ENCODE results near the gene ATP23. TPM values are rescaled to one million over a fixed set of nuclear protein-coding genes. Genes with fewer than 3 reads are reported as not detected.

ATP23 gene
- total RNA-seq, 1 experiment from 2014 or later: 224 TPM

GRCh38 chr12:57904426-57904825, 36.9 kb upstream of the ATP23 start:
- no peak overlapping the region for H3K27ac ChIP-seq
- no peaks in the 10 kb centered on the region for H3K9me3 ChIP-seq (replicated peaks)
- no peaks in the 10 kb centered on the region for H3K4me1 ChIP-seq
- H3K27me3 ChIP-seq: peaks cover 65% of the 10 kb centered on the region
- H3K4me3 ChIP-seq: no peak overlapping the region
- peak in 1 of 2 experiments; percentile 30 for DNase-seq
- H3K36me3 ChIP-seq: no peaks in the 10 kb centered on the region

GRCh38 chr12:57904848-57905811, 36.2 kb upstream of the ATP23 start:
- Histone ChIP-seq H3K4me3 (no peak overlapping the region), H3K36me3 (no peaks in the 10 kb centered on the region), H3K9me3 (replicated peaks) (no peaks in the 10 kb centered on the region), H3K4me1 (no peaks in the 10 kb centered on the region), H3K27me3 (peaks cover 72% of the 10 kb centered on the region), H3K27ac (no peak overlapping the region)
- DNase-seq: peak; percentile 100

DNA sequence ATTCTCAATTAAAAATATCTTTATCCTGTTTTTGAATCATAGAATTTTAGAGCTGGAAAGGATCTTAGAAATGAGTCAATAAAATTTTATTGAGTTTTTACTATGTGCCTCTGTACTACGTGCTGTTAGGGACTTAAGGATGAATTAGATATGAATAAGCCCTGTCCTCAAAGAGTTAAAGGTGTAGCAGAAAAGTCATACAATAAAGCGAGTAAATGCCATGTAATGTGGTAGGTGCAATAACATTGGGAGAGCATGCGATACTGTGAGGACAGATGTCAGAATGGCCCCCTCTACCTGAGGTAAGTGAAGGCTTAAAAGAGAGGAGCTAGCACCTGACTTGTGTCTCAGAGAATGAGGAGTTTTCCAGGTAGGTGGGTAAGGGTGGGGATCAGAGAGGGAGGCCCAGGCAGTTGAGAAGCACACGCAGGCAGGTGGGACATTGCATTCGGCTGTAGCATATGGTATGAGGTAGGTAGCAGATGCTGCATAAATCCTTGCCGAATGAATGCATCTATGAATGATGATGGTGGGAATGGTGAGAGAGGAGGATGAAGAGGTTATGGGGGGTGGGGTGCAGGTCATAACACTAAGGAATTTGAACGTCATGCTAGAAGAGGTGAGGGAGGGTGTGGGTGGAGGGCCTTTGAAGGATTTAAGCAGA, 35.4 kb upstream of the ATP23 start:
- DNase-seq: peak in 1 of 2 experiments; percentile 34
- H3K27me3 ChIP-seq: peaks cover 79% of the 10 kb centered on the region
- no peak overlapping the region for H3K4me3 ChIP-seq
- H3K4me1 ChIP-seq: no peaks in the 10 kb centered on the region
- H3K27ac ChIP-seq: no peak overlapping the region
- no peaks in the 10 kb centered on the region for H3K36me3 ChIP-seq
- no peaks in the 10 kb centered on the region for H3K9me3 ChIP-seq (replicated peaks)

- H3K36me3 ChIP-seq: no peaks in the 10 kb centered on the region
- H3K27ac ChIP-seq: no peak overlapping the region
- H3K4me3 ChIP-seq: no peak overlapping the region
- no peaks in the 10 kb centered on the region for H3K4me1 ChIP-seq
- DNase-seq: peak in 1 of 2 experiments; percentile 43
- H3K27me3 ChIP-seq: peaks cover 86% of the 10 kb centered on the region
- no peaks in the 10 kb centered on the region for H3K9me3 ChIP-seq (replicated peaks)
Observed at GRCh38 chr12:57906821-57907220, 34.5 kb upstream of the ATP23 start.

DNA sequence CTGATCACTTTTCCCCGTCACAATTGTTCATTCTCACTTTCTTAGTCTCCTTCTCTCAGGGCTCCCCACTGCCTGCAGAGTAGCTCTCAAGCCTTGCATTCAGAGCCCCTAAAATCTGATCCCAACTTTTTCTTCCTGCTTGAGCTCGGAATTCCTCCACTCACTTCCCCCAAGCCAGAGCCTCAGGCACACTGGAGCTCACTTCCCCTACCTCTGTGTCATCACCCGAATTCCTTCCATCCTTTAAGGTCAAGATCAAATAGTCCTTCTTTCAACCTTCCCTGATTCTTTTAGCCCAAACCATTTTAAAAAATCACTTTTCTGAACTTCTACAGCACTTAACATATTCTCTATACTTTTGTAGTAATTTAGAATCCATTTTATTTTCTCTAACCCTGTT, 34.1 kb upstream of the ATP23 start:
- DNase-seq: no peak
- Histone ChIP-seq H3K27me3 (peaks cover 86% of the 10 kb centered on the region), H3K27ac (no peak overlapping the region), H3K36me3 (no peaks in the 10 kb centered on the region), H3K4me1 (no peaks in the 10 kb centered on the region), H3K9me3 (replicated peaks) (no peaks in the 10 kb centered on the region), H3K4me3 (no peak overlapping the region)

DNA sequence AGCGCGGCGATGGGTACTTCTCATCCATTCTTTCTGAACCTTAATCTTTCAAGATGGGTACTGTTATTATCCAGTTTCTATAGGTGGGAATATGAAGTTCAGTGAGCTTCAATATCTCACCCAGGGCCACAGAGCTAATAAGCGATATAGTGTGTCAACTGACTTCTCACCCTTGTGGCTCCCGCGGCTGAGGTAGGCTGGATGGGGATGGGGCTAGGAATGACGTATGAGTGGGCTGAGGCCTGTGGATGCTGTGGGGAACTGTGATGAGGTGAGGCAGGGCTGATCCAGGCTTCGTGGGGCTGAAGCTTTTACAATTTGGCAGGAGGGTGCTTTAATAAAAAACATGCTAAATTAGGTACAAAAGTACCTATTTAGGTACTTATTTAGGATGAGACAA, 32.9 kb upstream of the ATP23 start:
- Histone ChIP-seq H3K27me3 (peaks cover 85% of the 10 kb centered on the region), H3K4me3 (no peak overlapping the region), H3K36me3 (no peaks in the 10 kb centered on the region), H3K4me1 (no peaks in the 10 kb centered on the region), H3K9me3 (replicated peaks) (no peaks in the 10 kb centered on the region), H3K27ac (no peak overlapping the region)
- DNase-seq: peak in 1 of 2 experiments; percentile 45

DNA sequence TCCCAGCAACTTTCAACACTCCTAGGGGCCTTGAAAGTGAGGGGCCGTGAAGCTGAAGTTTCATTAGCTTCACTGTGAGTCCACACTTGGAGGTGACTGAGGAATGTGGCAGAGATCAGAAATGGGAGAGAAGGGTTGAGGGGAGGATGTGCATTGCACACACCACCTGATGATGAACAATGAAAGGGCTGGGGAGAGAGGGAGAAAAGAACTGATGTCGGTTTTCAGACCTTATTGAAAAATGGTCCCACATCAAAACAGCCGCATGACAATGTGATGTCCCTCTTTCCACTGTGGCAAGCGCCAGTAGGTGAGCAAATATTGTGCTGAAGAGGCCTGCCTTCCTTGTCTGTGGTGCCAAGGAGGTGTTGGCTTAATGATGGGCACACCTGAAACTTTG, 32.3 kb upstream of the ATP23 start:
- H3K4me1 ChIP-seq: no peaks in the 10 kb centered on the region
- H3K4me3 ChIP-seq: no peak overlapping the region
- no peak overlapping the region for H3K27ac ChIP-seq
- H3K27me3 ChIP-seq: peaks cover 89% of the 10 kb centered on the region
- H3K36me3 ChIP-seq: no peaks in the 10 kb centered on the region
- H3K9me3 ChIP-seq (replicated peaks): no peaks in the 10 kb centered on the region
- DNase-seq: peak in 1 of 2 experiments; percentile 32

GRCh38 chr12:57909611-57910010, 31.8 kb upstream of the ATP23 start:
- peaks cover 89% of the 10 kb centered on the region for H3K27me3 ChIP-seq
- peak in 1 of 2 experiments; percentile 54 for DNase-seq
- no peak overlapping the region for H3K4me3 ChIP-seq
- H3K27ac ChIP-seq: no peak overlapping the region
- no peaks in the 10 kb centered on the region for H3K9me3 ChIP-seq (replicated peaks)
- no peaks in the 10 kb centered on the region for H3K36me3 ChIP-seq
- no peaks in the 10 kb centered on the region for H3K4me1 ChIP-seq

- Histone ChIP-seq H3K9me3 (replicated peaks) (peaks cover 4% of the 10 kb centered on the region; the same call in 1 of the 2 replicates), H3K4me1 (no peaks in the 10 kb centered on the region)
Observed at GRCh38 chr12:57918147-57918546, 23.2 kb upstream of the ATP23 start.

DNA sequence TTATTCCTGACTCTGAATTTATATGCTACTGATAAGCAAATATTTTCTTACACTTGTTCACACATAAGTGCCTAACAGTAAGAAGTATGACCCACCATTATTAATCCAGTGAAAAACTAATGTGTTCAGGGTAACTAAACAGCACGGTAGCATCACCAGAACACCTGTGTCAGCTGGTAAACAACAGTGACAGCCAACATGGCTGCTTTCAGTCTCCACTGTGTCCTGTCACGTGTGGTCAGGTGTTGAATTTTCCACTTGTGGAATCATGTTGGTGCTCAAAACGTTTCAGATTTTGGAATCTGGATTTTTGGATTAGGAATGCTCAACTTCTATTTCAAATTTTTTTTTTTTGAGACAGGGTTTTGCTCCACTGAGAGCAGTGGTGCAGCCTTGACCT, 14.3 kb upstream of the ATP23 start:
- no peak overlapping the region for H3K4me3 ChIP-seq
- H3K27me3 ChIP-seq: peaks cover 4% of the 10 kb centered on the region
- DNase-seq: no peak
- H3K36me3 ChIP-seq: no peaks in the 10 kb centered on the region
- peaks cover 16% of the 10 kb centered on the region for H3K9me3 ChIP-seq (replicated peaks)
- H3K4me1 ChIP-seq: no peaks in the 10 kb centered on the region
- H3K27ac ChIP-seq: no peak overlapping the region

More at GRCh38 chr12:57918147-57918546, 23.2 kb upstream of the ATP23 start:
- Histone ChIP-seq H3K36me3 (no peaks in the 10 kb centered on the region), H3K4me3 (no peak overlapping the region), H3K27ac (no peak overlapping the region), H3K27me3 (peaks cover 78% of the 10 kb centered on the region)
- no peak for DNase-seq

DNA sequence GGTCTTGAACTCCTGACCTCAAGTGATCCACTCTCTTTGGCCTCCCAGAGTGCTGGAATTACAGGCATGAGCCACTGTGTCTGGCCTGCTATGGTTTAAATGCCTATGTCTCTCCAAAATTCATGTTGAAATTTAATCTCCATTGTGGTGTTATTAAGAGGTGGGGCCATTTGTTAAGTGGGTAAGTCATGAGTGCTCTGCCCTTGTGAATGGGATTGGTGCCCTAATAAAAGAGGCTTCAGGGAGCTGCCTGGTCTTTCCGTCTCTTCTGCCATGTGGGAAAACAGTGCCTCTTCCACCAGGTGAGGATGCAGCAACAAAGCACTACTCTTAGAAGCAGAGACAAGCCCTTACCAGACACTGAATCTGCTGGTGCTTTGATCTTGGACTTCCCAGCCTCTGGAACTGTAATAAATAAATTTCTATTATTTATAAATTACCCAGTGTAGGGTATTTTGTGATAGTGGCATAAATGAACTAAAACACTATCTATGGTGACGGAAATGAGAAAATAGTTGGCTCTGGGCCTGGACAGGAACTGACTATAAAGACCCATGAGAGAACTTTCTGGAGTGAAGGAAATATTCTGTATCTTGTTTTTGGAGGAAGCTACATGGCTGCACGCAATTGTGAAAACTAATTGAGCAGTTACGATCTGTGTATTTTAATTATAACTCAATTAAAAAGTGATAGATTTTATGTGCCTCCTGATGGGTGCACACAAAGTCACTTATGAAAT, 12.1 kb upstream of the ATP23 start:
- Histone ChIP-seq H3K27me3 (no peaks in the 10 kb centered on the region; the same call in 1 of the 2 replicates), H3K27ac (no peak overlapping the region), H3K4me3 (no peak overlapping the region), H3K9me3 (replicated peaks) (peaks cover 6% of the 10 kb centered on the region), H3K4me1 (no peaks in the 10 kb centered on the region), H3K36me3 (no peaks in the 10 kb centered on the region)
- peak; percentile 44 to 68 for DNase-seq

DNA sequence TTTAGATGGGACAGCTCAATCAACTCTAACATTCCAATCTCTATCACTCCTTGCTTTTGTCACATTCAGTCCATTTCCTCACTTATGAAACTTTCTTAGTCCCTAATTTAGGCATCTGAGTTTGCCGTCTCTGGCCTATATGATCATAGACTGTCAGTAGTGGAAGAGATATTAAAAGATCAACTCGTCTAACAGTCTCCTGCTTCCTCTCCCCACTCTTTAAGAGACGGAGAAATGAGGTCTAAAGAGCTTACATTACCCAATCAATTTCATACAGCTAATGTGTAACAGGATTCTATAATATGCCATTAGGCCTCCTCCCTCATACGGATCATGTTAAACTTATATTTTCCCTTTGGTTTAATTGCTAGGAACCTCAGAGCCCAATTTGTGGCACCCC, 6.5 kb upstream of the ATP23 start:
- H3K4me1 ChIP-seq: peaks cover 10% of the 10 kb centered on the region
- no peak overlapping the region for H3K27ac ChIP-seq
- H3K9me3 ChIP-seq (replicated peaks): no peaks in the 10 kb centered on the region
- DNase-seq: no peak
- H3K36me3 ChIP-seq: no peaks in the 10 kb centered on the region
- no peak overlapping the region for H3K4me3 ChIP-seq
- H3K27me3 ChIP-seq: no peaks in the 10 kb centered on the region

- H3K27me3 ChIP-seq: no peaks in the 10 kb centered on the region
- H3K4me3 ChIP-seq: peak overlapping the region; percentile 66
- DNase-seq: no peak
- H3K36me3 ChIP-seq: no peaks in the 10 kb centered on the region
- no peaks in the 10 kb centered on the region for H3K9me3 ChIP-seq (replicated peaks)
- peaks cover 14% of the 10 kb centered on the region for H3K4me1 ChIP-seq
- H3K27ac ChIP-seq: peak overlapping the region; percentile 39; the same call in 1 of the 2 replicates
Observed at GRCh38 chr12:57935331-57935730, 6.0 kb upstream of the ATP23 start.

DNA sequence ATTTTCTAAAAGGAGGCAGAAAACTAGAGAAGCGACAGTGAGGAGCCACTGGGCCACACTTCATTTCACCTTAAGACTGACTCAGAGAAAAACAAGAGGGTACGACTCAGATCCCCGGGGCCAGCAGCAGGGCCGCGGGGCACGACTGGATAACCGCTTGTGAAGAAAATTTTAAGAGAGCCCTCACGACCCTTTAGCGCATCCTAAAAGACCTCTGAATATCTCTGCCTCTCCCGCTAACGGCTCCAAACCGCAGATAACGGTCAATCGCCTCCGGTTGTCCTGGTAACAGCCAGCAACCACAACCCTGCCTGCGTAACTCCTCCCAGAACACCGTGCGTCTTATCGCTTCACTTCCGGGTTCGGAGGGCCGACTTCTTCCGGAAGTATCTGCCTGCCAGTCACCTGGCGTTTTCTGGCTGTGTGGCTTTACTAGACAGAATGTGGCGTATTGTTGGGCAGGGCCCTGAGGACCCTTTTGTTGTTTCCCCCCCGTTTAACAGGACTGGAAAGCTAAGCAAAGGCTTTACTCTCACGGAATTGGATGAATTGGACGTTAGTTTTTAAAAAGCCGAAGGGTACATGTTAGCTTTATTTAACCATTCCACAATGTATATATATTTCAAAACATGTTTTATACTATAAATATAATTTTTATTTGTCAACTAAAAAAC, 5.4 kb upstream of the ATP23 start:
- H3K36me3 ChIP-seq: no peaks in the 10 kb centered on the region
- H3K4me3 ChIP-seq: peak overlapping the region; percentile 66
- H3K4me1 ChIP-seq: peaks cover 18% of the 10 kb centered on the region
- H3K9me3 ChIP-seq (replicated peaks): no peaks in the 10 kb centered on the region
- H3K27ac ChIP-seq: peak overlapping the region; percentile 39
- peak; percentile 100 for DNase-seq
- no peaks in the 10 kb centered on the region for H3K27me3 ChIP-seq

Data from SJCRH30 (cell line).